ENCODE results near the gene RABGAP1.
A peak's percentile ranks its signal among the peaks of the same experiment; 100 is the strongest.

RABGAP1 gene

DNA sequence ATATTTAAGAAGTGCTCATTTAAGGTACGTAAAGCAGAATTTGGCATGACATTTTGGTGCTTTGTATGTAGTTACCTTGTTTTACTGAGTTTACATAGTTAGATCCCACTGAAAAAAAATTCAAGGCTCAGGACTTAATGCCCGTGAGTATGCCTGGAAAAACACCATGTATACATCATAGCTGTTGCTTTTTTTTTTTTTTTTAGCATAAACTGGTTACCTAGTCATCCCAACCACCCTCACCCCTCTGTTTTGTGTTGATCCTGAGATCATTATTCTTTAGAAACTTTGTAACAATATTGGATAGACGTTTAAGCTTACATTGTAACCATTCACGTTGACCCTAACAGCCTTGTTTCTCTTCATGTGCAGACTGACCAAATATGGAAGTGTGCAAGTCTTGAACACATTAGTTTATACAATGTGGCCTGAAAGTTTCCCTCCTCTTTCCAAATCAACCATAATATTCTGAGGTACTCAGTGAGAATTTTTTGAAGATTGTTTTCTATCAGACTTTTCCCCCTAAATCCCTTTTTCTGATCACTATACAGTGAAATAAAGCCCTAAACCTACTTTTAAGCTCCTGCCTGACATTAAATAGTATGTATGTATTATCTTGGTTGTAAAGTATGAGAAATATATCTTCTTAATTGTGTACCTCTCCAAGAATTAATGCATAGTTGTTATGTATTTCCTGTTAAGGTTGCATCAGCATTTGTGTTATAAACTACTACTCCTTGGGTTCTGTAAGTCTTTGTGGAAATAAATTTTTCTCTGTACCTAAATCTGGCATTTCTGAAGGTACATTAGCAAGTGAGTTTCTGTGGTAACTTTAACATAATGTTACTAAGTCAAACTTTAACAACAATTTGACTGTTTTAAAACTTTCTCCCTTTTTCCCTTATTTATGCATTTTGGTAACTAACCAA, 4.4 kb downstream of the RABGAP1 start:
- no peak for DNase-seq (ENCODE audit: low spot score)

DNA sequence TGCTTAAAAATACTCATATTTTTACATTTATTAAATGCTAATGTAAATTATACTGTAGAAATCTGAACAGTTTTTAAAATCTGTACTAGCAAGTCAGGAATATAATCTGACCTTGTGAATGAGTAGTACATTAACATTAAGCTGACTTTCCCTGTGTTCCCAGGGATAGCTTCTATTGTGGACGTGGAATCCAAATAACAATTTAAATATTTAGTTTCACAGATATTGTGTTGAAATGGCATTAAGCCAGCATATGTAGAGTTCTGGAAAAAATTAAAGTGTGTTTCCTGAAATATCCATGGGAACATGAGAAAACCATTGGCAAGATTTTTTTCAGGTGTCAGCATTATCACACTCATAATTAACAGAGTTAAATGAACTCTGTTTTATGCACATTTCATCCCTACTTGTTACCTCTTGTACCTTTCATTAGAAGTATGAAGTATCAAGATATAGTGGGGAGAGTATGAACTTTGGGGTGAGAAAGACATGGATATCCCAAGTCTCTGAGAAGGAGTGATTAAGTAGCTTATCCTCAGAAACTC, 5.7 kb downstream of the RABGAP1 start:
- DNase-seq (ENCODE audit: low spot score): no peak

DNA sequence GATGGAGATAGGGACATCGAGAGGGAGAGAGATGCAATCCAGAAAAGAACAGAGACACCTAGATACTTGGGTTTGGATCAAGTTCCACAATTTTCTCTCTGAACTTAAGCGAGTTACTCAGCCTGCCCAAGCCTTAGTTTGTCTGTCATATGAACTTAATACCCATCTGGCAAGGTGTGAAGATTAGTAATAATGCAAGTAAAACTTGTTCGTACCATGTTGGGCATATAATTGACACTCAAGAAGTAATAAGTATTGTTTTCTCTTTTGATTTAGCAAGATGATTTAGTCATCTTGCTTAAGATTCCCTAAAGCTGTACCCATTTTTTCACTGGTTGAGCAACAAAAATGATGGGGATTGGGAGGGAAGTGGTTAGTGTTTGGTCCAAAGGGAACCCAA, 7.5 kb downstream of the RABGAP1 start:
- DNase-seq (ENCODE audit: low spot score): no peak

DNA sequence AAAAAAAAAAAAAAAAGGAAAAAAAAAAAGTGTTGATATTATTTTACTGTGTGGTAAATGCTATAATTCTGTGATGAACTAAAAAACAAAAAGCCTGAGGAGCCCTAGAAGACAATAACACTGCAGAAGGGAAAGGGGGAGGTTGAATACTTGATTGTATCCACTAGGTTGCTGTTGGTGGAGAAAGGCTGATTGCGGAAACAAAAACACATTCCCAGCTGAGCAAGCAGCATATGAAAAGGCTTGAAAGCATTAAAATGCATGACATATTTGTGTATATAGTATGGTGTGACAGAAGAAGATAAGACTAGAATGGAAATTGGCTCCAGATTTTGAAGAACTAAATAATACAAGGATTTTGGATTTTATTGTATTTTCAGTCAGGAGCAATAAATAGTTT, 8.9 kb downstream of the RABGAP1 start:
- no peak for DNase-seq (ENCODE audit: low spot score)

DNA sequence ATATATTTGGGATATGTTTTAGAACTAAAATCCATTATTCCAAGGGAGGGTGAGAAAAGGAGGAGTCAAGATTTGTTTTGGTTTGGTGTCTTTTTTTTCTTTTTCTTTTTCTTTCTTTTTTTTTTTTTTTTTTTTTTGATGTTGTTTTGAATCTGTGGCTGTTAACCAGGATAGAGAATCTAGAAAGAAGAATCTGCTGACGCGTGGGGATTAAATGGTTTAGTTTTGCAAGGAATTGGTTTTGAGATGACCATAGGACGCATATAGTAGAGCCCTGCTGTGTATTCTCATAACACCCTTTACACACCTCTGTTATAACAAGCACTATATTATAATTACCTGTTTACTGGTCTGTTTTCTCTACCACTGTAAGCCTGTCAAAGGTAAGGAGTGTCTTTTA, 9.4 kb downstream of the RABGAP1 start:
- DNase-seq (ENCODE audit: low spot score): no peak

DNA sequence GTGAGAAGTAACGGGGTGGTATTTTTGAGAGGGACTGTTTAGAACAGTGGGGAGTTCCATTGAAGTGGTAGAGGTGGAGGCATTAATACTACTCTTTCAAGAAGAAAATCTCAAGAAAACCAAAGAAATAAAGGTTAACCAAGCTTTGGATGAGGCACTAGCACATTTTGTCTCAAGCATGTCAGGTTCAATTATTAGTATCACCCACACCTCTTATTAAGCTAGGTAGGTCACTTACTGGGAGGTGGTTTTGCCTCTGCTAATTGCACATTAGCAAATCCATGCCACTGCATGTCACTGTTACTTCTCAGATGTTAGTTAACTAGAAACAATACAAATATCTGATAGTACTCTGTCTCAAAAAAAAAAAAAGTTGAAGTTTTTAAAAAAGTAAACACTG, 10.2 kb downstream of the RABGAP1 start:
- DNase-seq (ENCODE audit: low spot score): no peak

DNA sequence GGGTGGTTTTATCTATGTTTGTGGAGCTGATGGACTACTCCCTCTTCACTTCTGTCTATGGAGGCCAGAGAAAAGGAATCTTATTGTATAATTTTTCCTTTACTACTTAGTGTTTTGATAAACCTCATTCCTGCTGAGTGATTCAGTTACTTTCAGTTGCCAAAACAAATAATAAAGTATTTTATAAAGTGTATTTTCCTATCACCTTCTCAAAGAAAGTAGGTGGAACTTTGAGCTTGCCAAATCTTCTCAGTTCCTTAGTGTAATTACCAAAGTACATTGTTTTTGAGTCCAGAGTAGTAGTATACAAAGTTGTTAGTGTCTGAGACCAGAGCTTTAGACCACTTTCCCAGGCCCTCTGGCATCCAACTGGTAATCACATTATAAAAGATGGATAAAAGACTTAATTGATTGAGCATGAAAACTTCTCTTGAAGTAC, 13.5 kb downstream of the RABGAP1 start:
- no peak for DNase-seq (ENCODE audit: low spot score)

DNA sequence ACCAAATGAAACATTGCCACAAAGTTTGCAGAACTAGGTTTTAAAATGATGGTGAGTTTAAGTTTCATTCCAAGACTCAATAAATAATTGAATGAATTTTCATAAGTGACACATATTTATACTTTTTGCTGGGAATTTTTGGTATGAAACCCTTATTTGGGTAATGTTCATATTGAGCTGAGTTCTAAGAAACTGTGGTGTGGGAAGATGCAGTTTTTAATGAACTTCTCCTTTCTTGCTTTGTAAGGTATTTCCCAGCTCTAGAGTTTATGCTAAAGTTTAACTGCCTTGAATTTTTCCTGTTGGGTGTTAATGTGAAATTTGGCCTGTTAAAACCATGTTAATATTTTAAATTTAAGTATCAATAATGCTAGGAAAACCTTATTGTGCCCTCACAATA, 15.1 kb downstream of the RABGAP1 start:
- DNase-seq (ENCODE audit: low spot score): no peak

DNA sequence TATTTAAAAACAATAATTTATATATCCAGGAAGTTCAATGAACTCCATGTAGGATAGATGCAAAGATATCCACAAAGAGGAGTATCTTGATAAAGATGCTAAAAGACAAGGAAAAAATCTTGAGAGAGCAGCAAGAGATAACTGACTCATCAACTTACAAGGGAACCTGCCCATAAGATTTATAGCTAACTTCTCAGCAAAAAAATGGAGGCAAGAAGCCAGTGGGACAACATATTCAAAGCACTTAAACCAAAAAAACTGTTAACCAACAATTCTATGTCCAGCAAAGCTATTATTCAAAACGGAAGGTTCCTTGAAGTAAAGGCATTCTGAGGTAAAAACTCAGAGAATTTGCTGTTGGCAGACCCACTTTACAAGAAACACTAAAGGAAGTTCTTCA, 20.3 kb downstream of the RABGAP1 start:
- DNase-seq (ENCODE audit: low spot score): no peak

DNA sequence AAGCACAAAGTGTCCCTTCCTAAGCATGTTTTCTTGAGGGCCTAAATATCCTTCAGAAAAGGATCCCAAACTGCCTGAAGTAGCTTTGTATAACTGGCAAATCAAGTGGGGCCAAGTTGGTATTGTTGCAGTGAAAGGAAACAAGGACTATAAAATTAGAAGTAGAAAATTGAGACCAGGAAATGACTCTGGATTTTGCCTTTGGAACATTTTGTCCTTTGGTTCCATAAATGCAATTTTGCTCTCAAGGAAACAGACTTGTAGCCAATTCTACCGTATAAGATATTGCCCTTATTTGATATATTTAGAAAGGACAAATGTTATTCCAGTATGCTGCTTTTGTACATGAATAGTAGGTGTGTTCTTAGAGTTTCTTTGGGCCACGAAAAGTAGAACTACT, 34.4 kb downstream of the RABGAP1 start:
- no peak for DNase-seq (ENCODE audit: low spot score)

DNA sequence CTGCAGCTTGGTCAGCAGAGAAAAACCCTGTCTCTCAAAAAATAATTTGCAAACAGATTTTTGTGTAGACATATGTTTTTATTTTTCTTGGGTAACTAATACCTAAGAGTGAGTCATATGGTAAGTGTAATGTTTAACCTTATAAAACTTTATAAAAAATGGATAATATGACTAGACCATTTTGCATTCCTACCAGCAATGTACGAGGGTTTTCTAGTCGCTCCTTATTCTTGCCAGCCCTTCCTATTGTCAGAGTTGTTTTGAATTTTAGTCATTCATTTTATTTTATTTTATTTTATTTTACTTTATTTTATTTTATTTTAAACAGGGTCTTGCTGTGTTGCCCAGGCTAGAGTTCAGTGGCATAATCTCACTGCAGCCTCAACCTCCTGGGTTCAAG, 37.8 kb downstream of the RABGAP1 start:
- no peak for DNase-seq (ENCODE audit: low spot score)

DNA sequence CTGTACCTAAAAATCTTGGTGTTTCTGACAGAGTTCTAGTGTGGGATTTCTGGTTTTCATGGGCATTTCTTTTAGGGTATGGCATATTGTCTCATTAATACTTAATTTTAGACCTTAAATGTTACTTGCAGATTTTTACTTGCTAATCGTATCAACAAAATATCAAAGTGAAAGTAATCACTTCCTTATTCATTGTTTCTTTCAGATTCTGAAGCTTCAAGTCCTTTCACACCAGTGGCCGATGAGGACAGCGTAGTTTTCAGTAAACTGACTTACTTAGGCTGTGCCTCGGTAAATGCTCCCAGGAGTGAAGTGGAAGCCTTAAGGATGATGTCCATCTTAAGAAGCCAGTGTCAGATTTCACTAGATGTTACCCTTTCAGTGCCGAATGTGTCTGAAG, 45.2 kb downstream of the RABGAP1 start:
- no peak for DNase-seq (ENCODE audit: low spot score)

DNA sequence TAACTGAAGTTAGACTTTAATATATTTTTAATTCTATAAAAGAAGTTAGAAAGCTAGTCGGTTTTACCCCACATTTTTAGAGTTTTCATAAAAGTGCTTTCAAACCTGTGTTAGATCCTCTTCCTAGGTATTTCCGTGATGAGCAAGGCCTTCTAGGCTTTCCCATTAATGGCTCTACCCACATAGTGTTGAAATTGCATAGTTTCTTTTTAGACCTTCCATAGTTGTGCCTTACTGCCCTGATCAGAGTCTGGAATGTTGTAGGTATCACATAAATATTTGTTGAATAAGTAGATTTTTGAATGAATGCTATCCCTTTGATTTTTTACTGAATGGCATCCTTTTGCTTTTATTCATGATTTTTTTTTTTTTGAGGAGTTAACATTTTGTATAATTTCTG, 47.3 kb downstream of the RABGAP1 start:
- no peak for DNase-seq (ENCODE audit: low spot score)

DNA sequence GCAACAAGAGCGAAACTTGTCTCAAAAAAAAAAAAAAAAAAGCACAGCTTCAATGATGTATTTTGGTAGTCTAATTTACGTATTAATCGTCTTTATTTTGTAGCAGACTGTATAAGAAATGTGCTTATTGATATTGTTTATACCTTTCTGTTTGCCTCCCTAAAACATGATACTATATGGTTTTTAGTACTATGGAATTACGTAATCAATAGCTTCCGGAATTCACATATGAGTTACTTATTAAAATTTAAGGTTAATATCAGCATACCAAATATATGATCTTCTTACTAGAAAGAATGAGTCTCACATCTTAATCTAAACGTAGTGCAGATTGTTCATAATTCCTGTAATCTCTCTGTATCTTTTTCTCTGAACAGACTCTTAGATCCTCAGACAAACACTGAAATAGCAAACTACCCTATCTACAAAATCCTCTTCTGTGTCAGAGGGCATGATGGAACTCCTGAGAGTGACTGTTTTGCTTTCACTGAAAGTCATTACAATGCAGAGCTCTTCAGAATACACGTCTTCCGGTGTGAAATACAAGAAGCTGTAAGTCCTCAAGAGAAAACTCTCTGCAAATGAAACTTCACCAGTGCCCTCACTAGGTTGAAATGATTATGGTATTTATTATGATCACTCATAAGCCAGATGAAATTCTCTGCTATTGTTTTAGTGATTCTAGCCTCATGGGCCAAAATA, 48.3 kb downstream of the RABGAP1 start:
- no peak for DNase-seq (ENCODE audit: low spot score)

DNA sequence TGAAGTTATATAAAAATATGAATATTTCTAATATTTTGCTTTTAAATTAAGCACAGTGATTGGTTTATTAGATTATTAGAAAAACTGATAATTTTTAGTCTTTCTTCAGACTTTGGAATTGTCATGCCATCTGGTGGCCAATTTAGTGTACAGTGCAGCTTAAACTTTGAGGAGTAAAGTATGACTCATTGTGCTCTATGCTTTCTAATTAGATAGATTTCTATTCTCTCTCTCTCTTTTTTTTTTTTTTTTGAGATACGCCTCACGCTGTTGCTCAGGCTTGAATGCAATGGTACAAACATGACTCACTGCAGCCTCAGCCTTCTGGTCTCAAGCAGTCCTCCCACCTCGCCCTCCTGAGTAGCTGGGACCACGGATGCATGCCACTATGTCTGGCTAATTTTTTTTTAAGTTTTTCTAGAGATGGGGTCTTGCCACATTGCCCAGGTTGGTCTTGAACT, 50.6 kb downstream of the RABGAP1 start:
- peak; percentile 66 for DNase-seq (ENCODE audit: low spot score)

DNA sequence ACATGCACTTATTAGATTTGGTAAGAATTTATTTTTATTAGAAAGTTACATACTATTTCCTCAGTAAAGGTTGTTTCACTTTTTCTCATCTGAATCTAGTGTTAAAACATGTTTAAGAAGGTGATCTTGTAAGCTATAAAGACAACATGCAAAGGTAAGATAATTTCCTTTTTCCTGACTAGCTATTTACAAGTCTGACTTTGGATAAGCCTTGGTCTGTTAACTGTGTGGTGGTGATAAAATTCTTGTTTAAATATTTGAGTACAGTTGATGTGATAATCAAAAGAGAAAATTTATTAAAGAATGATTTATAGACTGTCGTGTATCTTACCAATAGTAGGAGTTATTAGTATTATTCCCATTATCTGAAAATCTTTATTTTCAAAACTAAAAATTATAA, 55.8 kb downstream of the RABGAP1 start:
- no peak for DNase-seq (ENCODE audit: low spot score)

DNA sequence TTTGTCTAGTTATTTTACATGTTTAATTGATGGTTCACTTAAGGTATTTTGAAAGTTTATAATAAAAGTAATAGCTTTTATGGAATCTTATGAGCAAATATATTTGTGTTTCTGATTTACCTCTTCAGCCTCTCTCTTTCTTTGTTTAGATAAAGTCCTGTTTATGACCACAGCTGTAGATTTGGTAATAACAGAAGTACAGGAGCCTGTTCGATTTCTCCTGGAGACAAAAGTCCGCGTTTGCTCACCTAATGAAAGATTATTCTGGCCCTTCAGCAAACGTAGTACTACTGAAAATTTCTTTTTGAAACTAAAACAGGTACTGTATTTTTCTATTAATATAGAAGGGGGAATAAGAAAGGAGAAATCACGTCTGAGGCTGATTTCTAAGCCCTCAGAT, 57.6 kb downstream of the RABGAP1 start:
- DNase-seq (ENCODE audit: low spot score): no peak

DNA sequence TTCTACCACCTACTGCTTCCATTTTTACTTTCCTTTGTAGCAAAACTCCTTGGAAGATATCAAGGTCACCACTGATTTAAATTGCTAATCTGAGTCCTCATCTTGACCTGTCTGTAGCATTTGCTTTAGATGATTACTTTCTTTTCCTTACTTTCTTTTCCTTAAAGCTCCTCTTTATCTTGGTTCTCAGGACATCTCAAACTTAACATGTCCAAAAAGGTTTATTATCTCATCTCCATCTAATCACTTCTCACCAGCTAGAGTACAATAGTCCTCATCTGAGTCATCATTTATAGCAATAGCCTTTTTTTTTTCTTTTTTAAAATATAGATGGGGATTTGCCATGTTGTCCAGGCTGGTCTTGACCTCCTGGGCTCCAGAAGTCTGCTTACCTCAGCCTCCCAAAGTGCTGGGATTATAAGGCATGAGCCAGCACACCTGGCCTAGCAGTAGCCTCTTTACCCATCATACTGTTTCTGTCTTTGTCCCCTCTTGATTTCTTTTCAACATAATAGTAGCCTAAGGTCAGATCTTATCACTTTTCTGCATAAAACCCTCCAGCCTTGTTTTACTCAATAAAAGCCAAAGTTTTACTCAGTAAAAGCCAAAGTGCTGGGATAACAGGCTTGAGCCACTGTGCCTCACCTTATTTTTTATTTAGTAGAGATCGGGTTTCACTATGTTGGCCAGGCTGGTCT, 59.7 kb downstream of the RABGAP1 start:
- peak; percentile 29 for DNase-seq (ENCODE audit: low spot score)

DNA sequence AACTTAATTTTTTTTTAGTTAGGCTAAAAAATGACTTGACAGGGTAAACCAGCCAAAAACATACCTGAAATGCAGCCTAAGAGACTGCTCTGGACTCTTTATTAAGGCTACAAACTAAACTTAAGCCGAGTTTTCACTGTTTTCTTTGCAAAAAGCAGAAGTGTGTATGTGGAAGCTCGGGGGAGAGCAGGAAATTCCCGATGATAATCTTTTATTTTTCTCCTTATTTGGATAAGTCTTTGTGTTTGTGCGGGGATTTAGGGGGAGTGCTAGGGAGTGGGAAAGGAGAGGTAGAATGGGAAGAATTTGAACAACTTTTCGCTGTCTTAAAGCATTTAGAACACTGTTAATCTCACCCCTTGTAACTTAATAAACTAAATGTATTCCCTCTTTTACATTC, 61.9 kb downstream of the RABGAP1 start:
- no peak for DNase-seq (ENCODE audit: low spot score)

DNA sequence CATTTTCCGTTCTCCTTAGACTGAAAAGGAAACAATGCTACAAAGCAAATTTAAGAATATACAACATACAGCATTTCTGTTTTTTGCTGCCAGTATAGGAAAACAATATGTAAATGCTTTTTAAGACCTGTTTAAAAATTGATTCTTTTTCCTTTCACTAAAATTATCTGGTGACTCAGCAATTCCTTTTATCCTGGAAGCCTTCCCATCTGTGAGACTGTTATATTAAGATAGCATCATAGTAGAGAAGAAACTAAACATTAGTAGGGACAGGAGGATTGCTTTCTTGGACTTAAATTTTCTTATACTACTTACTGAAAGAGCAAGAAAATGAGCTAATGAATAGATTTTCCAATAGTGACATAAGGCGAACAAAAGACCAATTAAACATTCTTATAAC, 62.6 kb downstream of the RABGAP1 start:
- DNase-seq (ENCODE audit: low spot score): no peak

DNA sequence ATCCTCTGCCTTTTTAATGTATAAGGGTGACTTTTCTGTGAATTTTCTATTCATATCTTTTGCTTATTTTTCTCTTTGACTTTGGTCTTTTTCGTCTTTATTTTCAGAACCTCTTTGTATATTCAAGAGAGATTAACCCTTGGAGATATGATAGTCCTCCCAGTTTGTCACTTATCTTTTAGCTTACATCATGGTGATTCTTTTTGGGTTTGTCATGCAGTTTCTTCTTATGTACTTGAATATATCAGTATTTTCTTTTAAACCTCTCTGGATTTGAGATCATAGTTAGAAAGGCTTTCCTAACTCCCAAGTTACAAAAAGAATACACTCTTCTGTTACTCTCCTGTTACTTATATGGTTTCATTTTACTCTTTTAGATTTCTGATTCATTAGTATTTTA, 65.1 kb downstream of the RABGAP1 start:
- DNase-seq (ENCODE audit: low spot score): no peak

DNA sequence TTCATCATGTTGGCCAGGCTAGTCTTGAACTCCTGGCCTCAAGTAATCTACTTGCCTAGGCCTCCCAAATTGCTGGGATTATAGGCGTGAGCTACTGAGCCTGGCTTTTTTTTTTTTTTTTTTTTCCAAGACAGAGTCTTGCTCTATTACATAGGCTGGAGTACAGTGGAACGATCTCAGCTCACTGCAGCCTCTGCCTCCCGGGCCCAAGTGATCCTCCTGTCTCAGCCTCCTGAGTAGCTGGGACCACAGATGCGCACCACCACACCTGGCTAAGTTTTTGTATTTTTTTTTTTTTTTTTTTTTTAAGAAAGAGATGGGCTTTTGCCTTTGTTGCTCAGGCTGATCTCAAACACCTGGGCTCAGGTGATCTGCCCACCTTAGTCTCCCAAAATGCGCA, 66.4 kb downstream of the RABGAP1 start:
- DNase-seq (ENCODE audit: low spot score): no peak

DNA sequence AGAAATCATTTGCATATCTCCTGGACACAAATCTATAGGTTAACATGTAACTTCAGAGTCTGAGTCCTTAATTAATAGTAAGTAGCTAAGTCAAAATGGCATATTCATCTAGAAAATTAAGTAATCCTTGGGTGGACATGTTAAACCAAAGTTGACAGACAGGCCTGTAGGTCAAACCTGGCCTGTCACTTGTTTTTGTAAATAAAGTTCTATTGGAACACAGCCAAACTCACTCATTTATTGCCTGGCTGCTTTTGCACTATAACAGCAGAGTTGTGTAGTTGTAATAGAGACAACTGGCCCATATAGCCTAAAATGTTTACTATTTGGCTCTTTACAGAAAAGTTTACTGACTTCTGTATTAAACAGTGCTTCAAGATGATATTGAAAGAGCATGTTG, 68.1 kb downstream of the RABGAP1 start:
- DNase-seq (ENCODE audit: low spot score): no peak

All from kidney capillary endothelial cell (primary cell).